Omental fat pad (tissue), 4 donors: ENCODE results near the gene SSRP1. TPM values are rescaled to one million over a fixed set of nuclear protein-coding genes. Genes with fewer than 3 reads are reported as not detected.
A peak's percentile ranks its signal among the peaks of the same experiment; 100 is the strongest.

Experiments
- ATAC-seq: fragments of 150-250 bp; one replicate; pipeline ENCODE4 v1.9.1; 2016; ENCODE audit warnings: mild to moderate bottlenecking, moderate library complexity; ENCODE audit not compliant: low FRiP score
- DNase-seq: peaks from one replicate; pipeline ENCODE4 v3.0.0-alpha.2; 2019; ENCODE audit warnings: low spot score
- CTCF ChIP-seq, 3 donors: fragments of 450-650 bp; IDR thresholded peaks; one replicate each; pipeline ENCODE4 v1.5.1; 2016 to 2017; ENCODE audit warnings: antibody characterized with exemption in 3 of 3, mild to moderate bottlenecking in 3 of 3, moderate library complexity in 2 of 3
- total RNA-seq, 4 donors: library from RNA; depleted of rRNA; stranded (reverse); fragments of >200 nt; gene quantifications; one replicate each; pipeline ENCODE4 v1.1.0, GENCODE V29; 2016

Gene SSRP1
- total RNA-seq, 4 donors from 2014 or later: 53.5 to 81.8 (median 61.2) TPM

- ATAC-seq (no peak), DNase-seq (no peak)
- no peak for TF ChIP-seq CTCF (IDR thresholded peaks at IDR 0.05)
Measured at GRCh38 chr11:57327721-57328120, 8.0 kb downstream of the SSRP1 start.

GRCh38 chr11:57325735-57326048, 10.0 kb downstream of the SSRP1 start:
- ATAC-seq (peak; percentile 56), DNase-seq (no peak)
- no peak for TF ChIP-seq CTCF (IDR thresholded peaks at IDR 0.05)

DNA sequence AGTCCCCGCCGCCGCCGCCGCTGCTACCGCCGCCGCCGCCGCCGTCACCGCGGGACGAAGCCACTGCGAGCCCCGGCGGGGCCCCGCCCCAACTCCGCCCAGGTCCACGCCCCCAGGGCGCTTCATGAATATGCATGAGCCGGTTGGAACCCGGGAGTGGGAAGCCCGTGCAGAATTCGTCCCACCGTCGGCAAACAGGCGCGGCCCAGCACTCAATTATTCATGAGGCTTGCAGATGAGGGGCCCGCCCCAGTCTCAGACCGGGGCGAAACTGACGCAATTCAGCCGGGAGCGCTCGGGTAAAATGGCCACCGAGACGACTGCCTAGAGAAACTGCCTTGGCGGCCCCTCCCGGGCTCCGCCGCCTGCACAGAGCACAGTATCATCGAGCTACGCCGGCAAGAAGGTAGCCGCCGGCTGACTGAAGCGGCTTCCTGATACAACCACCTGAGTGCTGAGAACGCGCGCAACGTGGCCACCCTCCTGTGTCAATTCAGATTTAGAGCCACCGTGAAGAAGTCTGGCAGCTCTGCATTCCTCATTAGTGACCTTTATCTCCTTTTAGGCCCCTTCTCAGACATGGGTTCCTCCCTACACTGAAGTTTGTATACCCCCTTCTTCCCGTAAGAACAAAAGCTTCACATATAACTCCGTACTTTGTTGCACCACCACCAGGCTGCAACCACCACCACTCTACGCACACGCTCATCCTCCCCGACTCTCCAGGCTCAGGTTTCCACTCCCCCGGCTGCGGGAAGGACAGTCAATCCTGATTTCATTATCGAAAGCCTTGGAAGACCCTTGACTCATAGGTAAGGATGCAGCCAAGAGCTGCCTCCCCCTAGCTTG, 10.6 kb downstream of the SSRP1 start, which contains the start of gene TNKS1BP1:
TNKS1BP1 (minus strand) TSS at position 67 of the 849 bp plus-strand sequence. CDS start 3,067 bp downstream, outside the sequence.
- peak; percentile 79 for ATAC-seq
- no peak for TF ChIP-seq CTCF (IDR thresholded peaks at IDR 0.05)
- peak; percentile 87 for DNase-seq

DNA sequence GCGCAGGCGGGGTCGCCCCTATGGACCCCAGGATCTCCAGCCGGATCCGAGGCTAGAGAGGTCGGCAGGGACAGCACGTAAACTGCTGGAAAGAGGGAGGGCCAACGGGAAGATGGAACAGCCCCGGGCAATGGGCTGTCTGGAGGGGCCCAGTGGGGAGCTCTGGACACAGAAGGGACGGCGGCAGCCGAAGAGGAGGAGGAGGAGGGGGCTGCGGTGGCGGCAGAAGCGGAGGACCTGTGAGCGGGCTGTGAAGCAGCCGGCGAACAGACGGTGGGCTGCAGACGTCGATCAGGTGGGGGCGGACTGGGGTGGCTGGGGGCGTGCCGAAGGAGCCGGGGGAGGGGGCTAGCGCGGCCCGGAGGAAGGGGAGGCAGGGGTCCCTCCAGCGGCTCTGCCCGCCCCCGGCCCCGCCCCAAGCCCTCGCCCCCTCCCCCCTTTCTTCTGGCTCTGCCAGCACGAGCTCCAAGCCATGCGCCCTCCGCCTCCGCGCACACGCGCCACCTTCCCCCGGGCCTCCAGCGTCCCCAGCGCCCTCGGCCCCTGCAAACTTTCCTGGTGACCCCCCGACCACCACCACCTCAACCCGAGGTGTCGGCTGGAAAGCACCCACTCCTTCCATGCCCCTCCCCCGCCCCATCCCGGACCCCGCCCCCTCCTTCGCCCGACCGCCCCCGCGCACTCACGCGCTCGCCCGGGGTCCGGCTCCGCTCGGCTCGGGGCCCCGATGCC, 11.4 kb downstream of the SSRP1 start:
- TF ChIP-seq CTCF (IDR thresholded peaks at IDR 0.05): no peak
- no peak for DNase-seq
- ATAC-seq: peak; percentile 0

- DNase-seq (no peak), ATAC-seq (no peak)
- TF ChIP-seq CTCF (IDR thresholded peaks at IDR 0.05): no peak
Measured at GRCh38 chr11:57323855-57324153, 11.9 kb downstream of the SSRP1 start.

DNA sequence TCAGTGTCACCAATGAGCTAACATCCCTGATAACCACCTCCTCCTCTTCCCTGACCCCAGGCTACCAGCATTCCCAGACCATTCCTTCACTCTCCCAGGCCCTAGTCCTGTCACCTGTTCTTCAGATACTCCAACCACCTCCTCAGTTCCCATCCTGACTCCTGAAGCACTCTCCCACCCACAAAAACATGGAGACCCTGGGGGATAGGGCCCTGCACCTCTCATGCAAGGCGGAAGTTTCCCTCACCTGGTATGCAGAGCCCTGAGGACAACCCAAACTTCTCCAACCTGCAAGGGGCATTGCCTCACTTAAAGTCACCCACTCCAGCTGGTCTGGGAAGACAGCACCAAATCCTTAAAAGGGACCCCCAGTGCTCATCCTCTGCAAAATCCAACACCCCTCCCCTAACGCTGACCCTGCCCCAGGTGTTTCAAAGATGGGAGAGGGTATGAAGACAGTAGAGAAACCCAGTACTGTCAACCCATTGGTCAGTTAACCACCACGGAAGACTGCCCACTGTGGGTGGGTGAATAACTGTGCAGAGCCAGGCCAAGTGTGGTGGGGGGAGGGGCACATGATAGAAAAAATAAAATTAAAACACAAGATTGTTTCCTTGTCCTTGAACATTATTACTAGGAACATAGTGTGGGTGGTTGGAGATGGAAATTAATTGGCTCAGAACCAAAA, 12.4 kb downstream of the SSRP1 start:
- DNase-seq: no peak
- no peak for ATAC-seq
- no peak for TF ChIP-seq CTCF (IDR thresholded peaks at IDR 0.05)
